ENCODE data around the gene MAP6. TPM values are rescaled to one million over a fixed set of nuclear protein-coding genes. Genes with fewer than 3 reads are reported as not detected.

The MAP6 gene
- total and polyA plus RNA-seq, 12 donors, result 11.4 to 56.0 (median 22.6) TPM

DNA sequence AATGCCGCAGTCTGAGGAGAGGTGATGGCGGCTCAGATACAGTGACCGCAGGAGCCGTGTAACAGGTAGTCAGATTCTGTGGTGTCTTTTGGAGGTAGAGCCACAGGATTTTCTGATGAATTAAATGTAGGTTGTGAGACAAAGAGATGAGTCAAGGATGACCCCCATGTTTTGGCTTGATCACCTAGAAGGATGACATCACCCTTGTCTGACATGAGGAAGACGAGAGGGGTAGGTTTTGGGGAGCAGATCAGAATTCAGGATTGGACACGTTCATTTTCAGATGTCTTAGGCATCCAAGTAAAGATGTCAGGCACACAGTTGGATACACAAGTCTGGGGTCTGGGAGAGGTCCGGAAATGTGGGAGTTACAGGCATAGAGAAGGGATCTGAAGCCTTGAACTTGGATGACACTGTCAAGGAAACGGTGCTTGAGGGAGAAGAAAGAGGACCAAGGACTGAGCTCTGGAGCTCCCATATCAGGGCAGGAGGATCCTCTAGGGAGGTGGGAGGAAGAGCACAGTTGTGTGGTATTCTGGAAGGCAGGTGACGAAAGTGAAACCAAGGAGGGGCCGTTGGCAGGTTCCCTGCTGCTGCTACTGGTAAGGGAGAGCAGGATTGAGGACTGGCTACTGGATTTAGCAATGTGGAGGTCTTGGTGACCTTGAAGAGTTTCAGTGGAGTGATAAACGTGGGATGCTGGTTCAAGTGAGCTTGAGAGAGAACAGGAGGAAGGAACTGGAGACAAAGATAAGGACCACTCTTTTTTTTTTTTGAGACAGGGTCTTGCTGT, 130.5 kb downstream of the MAP6 start:
- H3K9me3 ChIP-seq (replicated peaks in 1 of 3), result no peaks in the 10 kb centered on the region
- DNase-seq, result no peak
- H3K36me3 ChIP-seq (replicated peaks in 1 of 2), result no peaks in the 10 kb centered on the region
- WGBS, 4 donors, result 72 to 76% (median 73%) methylated on average over 11 of the region's 11 CpGs
- intact Hi-C loops (cut with DNase I), result loop anchor here in 1 of 2 donors (10.0 kb wide), 1 partner anchor 254 kb away; no protein-coding TSS in a partner anchor
- no peak overlapping the region for H3K27ac ChIP-seq
- TF ChIP-seq, protein P1, sequence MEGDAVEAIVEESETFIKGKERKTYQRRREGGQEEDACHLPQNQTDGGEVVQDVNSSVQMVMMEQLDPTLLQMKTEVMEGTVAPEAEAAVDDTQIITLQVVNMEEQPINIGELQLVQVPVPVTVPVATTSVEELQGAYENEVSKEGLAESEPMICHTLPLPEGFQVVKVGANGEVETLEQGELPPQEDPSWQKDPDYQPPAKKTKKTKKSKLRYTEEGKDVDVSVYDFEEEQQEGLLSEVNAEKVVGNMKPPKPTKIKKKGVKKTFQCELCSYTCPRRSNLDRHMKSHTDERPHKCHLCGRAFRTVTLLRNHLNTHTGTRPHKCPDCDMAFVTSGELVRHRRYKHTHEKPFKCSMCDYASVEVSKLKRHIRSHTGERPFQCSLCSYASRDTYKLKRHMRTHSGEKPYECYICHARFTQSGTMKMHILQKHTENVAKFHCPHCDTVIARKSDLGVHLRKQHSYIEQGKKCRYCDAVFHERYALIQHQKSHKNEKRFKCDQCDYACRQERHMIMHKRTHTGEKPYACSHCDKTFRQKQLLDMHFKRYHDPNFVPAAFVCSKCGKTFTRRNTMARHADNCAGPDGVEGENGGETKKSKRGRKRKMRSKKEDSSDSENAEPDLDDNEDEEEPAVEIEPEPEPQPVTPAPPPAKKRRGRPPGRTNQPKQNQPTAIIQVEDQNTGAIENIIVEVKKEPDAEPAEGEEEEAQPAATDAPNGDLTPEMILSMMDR (IDR thresholded peaks at IDR 0.05), result no peak
- no peak for TF ChIP-seq POLR2A (IDR thresholded peaks at IDR 0.05)
- H3K27me3 ChIP-seq, result no peaks in the 10 kb centered on the region
- no peaks in the 10 kb centered on the region for H3K4me1 ChIP-seq (replicated peaks in 1 of 2)
- no peak overlapping the region for H3K4me3 ChIP-seq

DNA sequence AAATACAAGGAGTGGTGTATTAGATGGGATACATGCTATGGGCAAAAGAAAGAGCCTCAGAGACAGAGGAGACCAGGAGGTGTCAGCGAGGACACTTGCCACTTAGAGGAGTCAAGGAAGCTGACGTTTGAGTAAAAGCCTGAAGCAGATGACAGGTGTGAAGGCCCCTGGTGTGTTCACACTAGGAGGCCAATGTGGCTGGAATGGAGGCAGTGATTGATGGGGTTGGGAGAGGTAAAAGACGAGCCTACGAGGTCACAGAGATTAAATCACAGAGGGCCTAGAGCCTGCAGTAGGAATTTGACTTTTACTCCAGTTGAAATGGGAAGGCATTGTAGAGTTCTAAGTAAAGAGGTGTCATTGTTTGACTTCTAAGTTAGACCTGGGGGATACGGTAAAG, 131.1 kb downstream of the MAP6 start:
- no peaks in the 10 kb centered on the region for H3K36me3 ChIP-seq (replicated peaks in 1 of 2)
- DNase-seq, result no peak
- H3K27me3 ChIP-seq, result no peaks in the 10 kb centered on the region
- no peak for TF ChIP-seq POLR2A (IDR thresholded peaks at IDR 0.05)
- TF ChIP-seq, protein P1 (IDR thresholded peaks at IDR 0.05), result no peak
- intact Hi-C loops (cut with DNase I), result loop anchor here in 1 of 2 donors (10.0 kb wide), 1 partner anchor 253 kb away; no protein-coding TSS in a partner anchor
- no peaks in the 10 kb centered on the region for H3K4me1 ChIP-seq (replicated peaks in 1 of 2)
- H3K4me3 ChIP-seq, result no peak overlapping the region
- 73 to 79% (median 77%) methylated on average over 5 of the region's 5 CpGs for WGBS, 4 donors
- no peak overlapping the region for H3K27ac ChIP-seq
- no peaks in the 10 kb centered on the region for H3K9me3 ChIP-seq (replicated peaks in 1 of 3)

Small RNA genes within 50 kb of the gene (small RNA-seq; reads per million reads assigned to genes)
- gene AP001922.4, result 0 reads per million in 2 donors

Other genes starting within 250 kb of the MAP6 start
- gene KLHL35, start 235.8 kb downstream of the MAP6 start, total RNA-seq, result 1 to 10 TPM in 3 of 9 donors, under 1 TPM in 6; 0.25 to 2.0 (median 0.91) TPM
- gene KLHL35, start 235.8 kb downstream of the MAP6 start, polyA plus RNA-seq, result 1 to 10 TPM in 2 of 3 donors, under 1 TPM in 1; 0.38 to 3.5 (median 1.4) TPM
- gene GDPD5, start 143.1 kb downstream of the MAP6 start, total RNA-seq, result 10 to 100 TPM in 7 of 9 donors, 1 to 10 TPM in 2; 4.8 to 17.8 (median 13.6) TPM
- 100 to 1,000 TPM in 1 of 3 donors, 10 to 100 TPM in 1, 1 to 10 TPM in 1; 4.1 to 110 (median 35.0) TPM for gene GDPD5, start 143.1 kb downstream of the MAP6 start, polyA plus RNA-seq
- 100 to 1,000 TPM; 111 to 529 (median 220) TPM for gene SERPINH1, start 106.8 kb downstream of the MAP6 start, total RNA-seq
- 100 to 1,000 TPM in 2 of 3 donors, 10 to 100 TPM in 1; 93.6 to 152 (median 127) TPM for gene SERPINH1, start 106.8 kb downstream of the MAP6 start, polyA plus RNA-seq
- under 1 TPM in 2 of 9 donors, not detected in 7; 0.11 to 0.14 TPM for gene MOGAT2, start 48.8 kb upstream of the MAP6 start, total RNA-seq
- under 1 TPM in 2 of 3 donors, not detected in 1; 0.16 to 0.34 TPM for gene MOGAT2, start 48.8 kb upstream of the MAP6 start, polyA plus RNA-seq
- gene DGAT2, start 99.7 kb upstream of the MAP6 start, total RNA-seq, result 10 to 100 TPM in 3 of 9 donors, 1 to 10 TPM in 6; 2.1 to 24.0 (median 9.1) TPM
- 10 to 100 TPM in 1 of 3 donors, 1 to 10 TPM in 2; 2.6 to 79.2 (median 4.0) TPM for gene DGAT2, start 99.7 kb upstream of the MAP6 start, polyA plus RNA-seq
- gene UVRAG, start 146.2 kb upstream of the MAP6 start, total RNA-seq, result 10 to 100 TPM; 16.5 to 61.4 (median 32.1) TPM
- gene UVRAG, start 146.2 kb upstream of the MAP6 start, polyA plus RNA-seq, result 10 to 100 TPM; 10.9 to 27.0 (median 12.9) TPM

Measured in adrenal gland (tissue), 12 donors.